Neural cell (in vitro differentiated cells): ENCODE data around the gene PCDHB13. TPM values are rescaled to one million over a fixed set of nuclear protein-coding genes. Genes with fewer than 3 reads are reported as not detected.
"Not testable (repeated sequence)": the region's sequence is repeated elsewhere in the genome, so short reads cannot be mapped to it uniquely, and the experiment has no call there.

Experiments used
- H2AFZ ChIP-seq: fragments of 200-600, 300-800 bp; sonication (generic), shearing (Covaris generic); 2 replicates; pipeline ENCODE4 v1.6.0; 2014; ENCODE audit warnings: low read depth, mild to moderate bottlenecking, antibody characterized with exemption, low read length, moderate library complexity
- H3F3A ChIP-seq: fragments of 200-600 bp; shearing (Covaris generic); 2 replicates; pipeline ENCODE4 v1.6.1; 2016; ENCODE audit warnings: mild to moderate bottlenecking, moderate library complexity, mixed read lengths, antibody characterized with exemption, low read length; ENCODE audit not compliant: insufficient read depth, poor library complexity, severe bottlenecking
- H3K27ac ChIP-seq: fragments of 200-600, 300-800 bp; sonication (generic), shearing (Covaris generic); 2 replicates; pipeline ENCODE4 v1.5.1; 2014; ENCODE audit warnings: mild to moderate bottlenecking, low read length, moderate library complexity
- H3K27me3 ChIP-seq: fragments of 300-800, 200-600 bp; sonication (generic), shearing (Covaris generic); 2 replicates; pipeline ENCODE4 v1.6.0; 2014; ENCODE audit warnings: mild to moderate bottlenecking, low read depth, low read length, moderate library complexity; ENCODE audit not compliant: insufficient read depth
- H3K36me3 ChIP-seq: fragments of 300-800, 200-600 bp; sonication (generic), shearing (Covaris generic); 2 replicates; pipeline ENCODE4 v1.5.1; 2014; ENCODE audit warnings: mild to moderate bottlenecking, antibody characterized with exemption, low read length, moderate library complexity; ENCODE audit not compliant: insufficient read depth
- H3K4me2 ChIP-seq: fragments of 300-800, 200-600 bp; sonication (generic), shearing (Covaris generic); 2 replicates; pipeline ENCODE4 v1.6.0; 2014; ENCODE audit warnings: mild to moderate bottlenecking, low read length
- H3K4me3 ChIP-seq: fragments of 300-800, 200-600 bp; sonication (generic), shearing (Covaris generic); 2 replicates; pipeline ENCODE4 v1.5.1; 2014; ENCODE audit warnings: mild to moderate bottlenecking, low read length, moderate library complexity
- H3K79me2 ChIP-seq: fragments of 200-600 bp; shearing (Covaris generic); replicated peaks from 2 replicates; pipeline ENCODE4 v1.6.0; 2014; ENCODE audit warnings: mild to moderate bottlenecking, low read length, moderate library complexity; ENCODE audit not compliant: insufficient read depth
- H3K9ac ChIP-seq: fragments of 300-800, 200-600 bp; sonication (generic), shearing (Covaris generic); 2 replicates; pipeline ENCODE4 v1.6.1; 2016; ENCODE audit warnings: mild to moderate bottlenecking, low read length, mixed read lengths
- H3K9me2 ChIP-seq: fragments of 200-600 bp; shearing (Covaris generic); 2 replicates; pipeline ENCODE4 v1.6.1; 2016; ENCODE audit warnings: mild to moderate bottlenecking, low read length, mixed read lengths; ENCODE audit not compliant: insufficient read depth
- H3K9me3 ChIP-seq: fragments of 200-600, 300-800 bp; sonication (generic), shearing (Covaris generic); 2 replicates; pipeline ENCODE4 v1.6.1; 2016; ENCODE audit warnings: mild to moderate bottlenecking, mixed run types, low read length, moderate library complexity, mixed read lengths
- H4K20me1 ChIP-seq: fragments of 200-600 bp; shearing (Covaris generic); 2 replicates; pipeline ENCODE4 v1.6.1; 2016; ENCODE audit warnings: mild to moderate bottlenecking, mixed run types; ENCODE audit not compliant: insufficient read depth
- CTCF ChIP-seq: fragments of 450-650 bp; IDR thresholded peaks from 2 replicates; pipeline ENCODE4 v1.5.1; 2014; ENCODE audit warnings: antibody characterized with exemption, mild to moderate bottlenecking, moderate library complexity; ENCODE audit not compliant: poor library complexity, severe bottlenecking
- EP300 ChIP-seq: fragments of 450-650 bp; conservative IDR thresholded peaks from 2 replicates; pipeline ENCODE4 v1.6.1; 2014; ENCODE audit warnings: antibody characterized with exemption, mild to moderate bottlenecking, moderate library complexity; ENCODE audit not compliant: poor library complexity, severe bottlenecking
- EZH2 ChIP-seq: fragments of 200-600, 300-800 bp; shearing (Covaris generic), sonication (generic); IDR thresholded peaks from 2 replicates; pipeline ENCODE4 v1.6.1; 2014; ENCODE audit warnings: antibody characterized with exemption, low read length, borderline replicate concordance, mild to moderate bottlenecking; ENCODE audit not compliant: insufficient read depth, poor library complexity, severe bottlenecking
- POLR2AphosphoS5 ChIP-seq: IDR thresholded peaks from 2 replicates; pipeline ENCODE4 v1.6.1; 2012
- RAD21 ChIP-seq: fragments of 450-650 bp; conservative IDR thresholded peaks from 2 replicates; pipeline ENCODE4 v1.6.1; 2014; ENCODE audit warnings: antibody characterized with exemption, mild to moderate bottlenecking, moderate library complexity
- SMC3 ChIP-seq: fragments of 450-650 bp; conservative IDR thresholded peaks from 2 replicates; pipeline ENCODE4 v1.6.1; 2014; ENCODE audit warnings: antibody characterized with exemption, mild to moderate bottlenecking, moderate library complexity; ENCODE audit not compliant: poor library complexity
- polyA plus RNA-seq: library from polyadenylated mRNA; depleted of rRNA; stranded (reverse); fragments of >200 nt; gene quantifications from 2 replicates; pipeline ENCODE4 v1.2.3, GENCODE V29; 2014

Gene PCDHB13
- polyA plus RNA-seq, 1 donor from 2014 or later, result 1.0 TPM

DNA sequence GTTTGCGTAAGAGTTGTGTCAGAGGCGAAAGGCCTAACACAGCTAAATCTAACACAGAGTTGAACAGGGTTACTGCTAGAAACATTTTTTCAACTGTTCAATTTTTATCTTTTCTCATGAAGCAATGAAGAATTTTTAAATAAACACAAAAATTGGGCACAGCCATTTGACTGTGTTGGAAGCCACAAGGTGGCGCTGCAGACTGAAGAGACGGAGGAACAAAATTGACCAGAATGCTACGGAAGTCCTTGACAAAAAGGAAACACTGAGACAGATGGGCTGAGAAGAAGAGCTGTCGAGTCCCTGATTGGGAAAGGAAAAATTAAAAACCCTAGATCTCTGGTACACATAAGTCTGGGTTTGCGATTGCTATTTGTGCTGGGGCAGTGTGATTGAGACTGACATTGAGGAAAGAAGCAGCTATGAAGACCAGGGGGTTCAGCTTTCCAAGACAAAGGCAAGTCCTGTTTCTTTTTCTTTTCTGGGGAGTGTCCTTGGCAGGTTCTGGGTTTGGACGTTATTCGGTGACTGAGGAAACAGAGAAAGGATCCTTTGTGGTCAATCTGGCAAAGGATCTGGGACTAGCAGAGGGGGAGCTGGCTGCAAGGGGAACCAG lies 26.7 kb upstream of the PCDHB13 start, which contains the start of gene PCDHB9:
PCDHB9 (plus strand) TSS at position 265 of the 616 bp plus-strand sequence; CDS start at position 423, 158 bp downstream.
- no peak within 1 kb of the TSS for H3K27ac ChIP-seq
- H2AFZ ChIP-seq, result no peak within 1 kb of the TSS
- no peak within 1 kb of the TSS for H3K4me2 ChIP-seq
- no peaks in the 10 kb centered on the region for H3K9me2 ChIP-seq
- no peaks in the 10 kb centered on the region for H3K27me3 ChIP-seq
- H3F3A ChIP-seq, result no peaks in the 10 kb centered on the region
- no peak within 1 kb of the TSS for H3K9ac ChIP-seq
- H4K20me1 ChIP-seq, result no peaks in the 10 kb centered on the region
- no peaks in the 10 kb centered on the region for H3K79me2 ChIP-seq
- TF ChIP-seq RAD21, result peak; percentile 27
- TF ChIP-seq EZH2, result no peak
- H3K9me3 ChIP-seq, result peaks cover 7% of the 10 kb centered on the region
- peak within 1 kb of the TSS; percentile 28 for H3K4me3 ChIP-seq
- no peaks in the 10 kb centered on the region for H3K36me3 ChIP-seq

GRCh38 chr5:141188682-141189081 lies 25.0 kb upstream of the PCDHB13 start:
- H3K9me2 ChIP-seq, H3K27ac ChIP-seq, H3K27me3 ChIP-seq, H3F3A ChIP-seq, H4K20me1 ChIP-seq, H3K9ac ChIP-seq, H3K79me2 ChIP-seq, H2AFZ ChIP-seq, H3K4me3 ChIP-seq, H3K36me3 ChIP-seq, H3K4me2 ChIP-seq: not testable (repeated sequence)
- H3K9me3 ChIP-seq, result peaks cover 11% of the 10 kb centered on the region

DNA sequence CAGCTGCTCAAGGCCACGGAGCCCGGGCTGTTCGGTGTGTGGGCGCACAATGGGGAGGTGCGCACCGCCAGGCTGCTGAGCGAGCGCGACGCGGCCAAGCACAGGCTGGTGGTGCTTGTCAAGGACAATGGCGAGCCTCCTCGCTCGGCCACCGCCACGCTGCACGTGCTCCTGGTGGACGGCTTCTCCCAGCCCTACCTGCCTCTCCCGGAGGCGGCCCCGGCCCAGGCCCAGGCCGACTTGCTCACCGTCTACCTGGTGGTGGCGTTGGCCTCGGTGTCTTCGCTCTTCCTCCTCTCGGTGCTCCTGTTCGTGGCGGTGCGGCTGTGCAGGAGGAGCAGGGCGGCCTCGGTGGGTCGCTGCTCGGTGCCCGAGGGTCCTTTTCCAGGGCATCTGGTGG lies 24.6 kb upstream of the PCDHB13 start:
- not testable (repeated sequence) for H3K79me2 ChIP-seq, H3F3A ChIP-seq, H3K4me3 ChIP-seq, H3K36me3 ChIP-seq, H3K27me3 ChIP-seq, H3K27ac ChIP-seq, H3K9me2 ChIP-seq, H3K9ac ChIP-seq, H3K4me2 ChIP-seq, H4K20me1 ChIP-seq, H2AFZ ChIP-seq
- peaks cover 11% of the 10 kb centered on the region for H3K9me3 ChIP-seq

DNA sequence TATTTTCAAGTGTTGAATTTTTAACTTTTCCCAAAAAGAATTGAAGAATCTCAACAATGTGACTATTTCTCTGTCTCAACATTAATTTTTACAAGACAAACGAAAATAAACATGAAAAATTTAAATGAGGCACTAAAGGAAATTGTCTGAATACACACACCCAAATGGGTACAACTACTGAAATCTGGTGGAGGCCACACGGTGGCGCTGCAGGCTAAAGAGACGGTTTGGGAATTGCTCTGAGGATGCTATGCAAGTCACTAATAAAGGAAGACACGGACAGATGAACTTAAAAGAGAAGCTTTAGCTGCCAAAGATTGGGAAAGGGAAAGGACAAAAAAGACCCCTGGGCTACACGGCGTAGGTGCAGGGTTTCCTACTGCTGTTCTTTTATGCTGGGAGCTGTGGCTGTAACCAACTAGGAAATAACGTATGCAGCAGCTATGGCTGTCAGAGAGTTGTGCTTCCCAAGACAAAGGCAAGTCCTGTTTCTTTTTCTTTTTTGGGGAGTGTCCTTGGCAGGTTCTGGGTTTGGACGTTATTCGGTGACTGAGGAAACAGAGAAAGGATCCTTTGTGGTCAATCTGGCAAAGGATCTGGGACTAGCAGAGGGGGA lies 21.5 kb upstream of the PCDHB13 start, which contains the start of gene PCDHB10:
PCDHB10 (plus strand) TSS at position 244 of the 616 bp plus-strand sequence; CDS start at position 444, 200 bp downstream.
- H3K9me3 ChIP-seq, result peaks cover 15% of the 10 kb centered on the region
- H3F3A ChIP-seq, result no peaks in the 10 kb centered on the region
- H3K27me3 ChIP-seq, result no peaks in the 10 kb centered on the region
- TF ChIP-seq SMC3 (peak; percentile 30), EP300 (no peak), RAD21 (peak; percentile 59), POLR2AphosphoS5 (no peak), CTCF (peak; percentile 56)
- H3K9ac ChIP-seq, result peak within 1 kb of the TSS; percentile 49
- H3K4me3 ChIP-seq, result peak within 1 kb of the TSS; percentile 53
- H4K20me1 ChIP-seq, result no peaks in the 10 kb centered on the region
- H3K36me3 ChIP-seq, result peaks cover 4% of the 10 kb centered on the region
- no peak within 1 kb of the TSS for H2AFZ ChIP-seq
- no peak within 1 kb of the TSS for H3K4me2 ChIP-seq
- H3K27ac ChIP-seq, result no peak within 1 kb of the TSS
- peaks cover 10% of the 10 kb centered on the region for H3K79me2 ChIP-seq
- H3K9me2 ChIP-seq, result no peaks in the 10 kb centered on the region

DNA sequence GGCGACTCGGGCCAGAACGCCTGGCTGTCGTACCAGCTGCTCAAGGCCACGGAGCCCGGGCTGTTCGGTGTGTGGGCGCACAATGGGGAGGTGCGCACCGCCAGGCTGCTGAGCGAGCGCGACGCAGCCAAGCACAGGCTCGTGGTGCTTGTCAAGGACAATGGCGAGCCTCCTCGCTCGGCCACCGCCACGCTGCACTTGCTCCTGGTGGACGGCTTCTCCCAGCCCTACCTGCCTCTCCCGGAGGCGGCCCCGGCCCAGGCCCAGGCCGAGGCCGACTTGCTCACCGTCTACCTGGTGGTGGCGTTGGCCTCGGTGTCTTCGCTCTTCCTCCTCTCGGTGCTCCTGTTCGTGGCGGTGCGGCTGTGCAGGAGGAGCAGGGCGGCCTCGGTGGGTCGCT lies 19.4 kb upstream of the PCDHB13 start:
- H3K9me2 ChIP-seq, H3K27ac ChIP-seq, H4K20me1 ChIP-seq, H2AFZ ChIP-seq, H3K4me3 ChIP-seq, H3K27me3 ChIP-seq, H3F3A ChIP-seq, H3K9ac ChIP-seq, H3K36me3 ChIP-seq, H3K4me2 ChIP-seq, H3K79me2 ChIP-seq: not testable (repeated sequence)
- peaks cover 21% of the 10 kb centered on the region for H3K9me3 ChIP-seq
